GM18868 (cell line): Measurements from ENCODE around the gene RAD17.
"Not testable (repeated sequence)": the region's sequence is repeated elsewhere in the genome, so short reads cannot be mapped to it uniquely, and the experiment has no call there.

Source experiments
- ATAC-seq: cut with Tn5 transposase; IDR thresholded peaks from one replicate; pipeline ENCODE4 v1.9.1; 2021; ENCODE audit warnings: mild to moderate bottlenecking, moderate library complexity; ENCODE audit not compliant: unreplicated experiment

RAD17 gene

DNA sequence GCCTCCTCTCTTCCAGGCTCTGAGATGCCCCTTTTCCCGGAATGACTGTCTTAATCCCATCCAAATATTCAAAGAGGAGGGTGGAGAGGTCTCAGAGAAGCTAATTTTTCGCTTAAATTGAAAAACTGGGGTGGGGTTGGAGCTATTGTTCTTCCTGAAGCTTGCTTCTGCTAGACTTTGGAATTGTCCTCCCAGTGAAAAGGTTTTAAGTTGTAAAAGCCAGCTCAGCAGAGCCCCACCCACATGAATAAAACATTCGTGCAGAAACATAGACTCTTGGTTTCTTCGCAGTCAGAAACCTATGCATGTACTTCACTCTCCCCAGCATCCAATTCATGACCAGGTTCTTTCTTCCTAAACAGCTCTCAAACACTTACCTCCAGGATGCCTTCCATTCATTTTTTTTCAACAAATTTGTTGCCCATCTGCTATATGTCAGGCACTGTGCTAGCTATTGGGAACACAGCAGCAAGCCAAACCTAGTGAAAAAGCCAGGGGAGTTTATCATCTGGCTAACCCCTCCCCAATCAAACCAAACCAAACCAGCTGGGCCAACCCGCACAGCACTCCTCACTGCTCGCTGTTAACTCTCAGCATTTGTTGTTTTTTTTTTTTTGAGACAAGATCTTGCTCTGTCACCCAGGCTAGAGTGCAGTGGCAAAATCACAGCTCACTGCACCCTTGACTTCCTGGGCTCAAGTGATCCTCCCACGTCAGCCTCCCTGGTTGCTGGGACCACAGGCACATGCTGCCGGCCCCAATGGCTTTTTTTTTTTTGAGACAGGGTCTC lies 85.0 kb downstream of the RAD17 start:
- ATAC-seq, result no peak

DNA sequence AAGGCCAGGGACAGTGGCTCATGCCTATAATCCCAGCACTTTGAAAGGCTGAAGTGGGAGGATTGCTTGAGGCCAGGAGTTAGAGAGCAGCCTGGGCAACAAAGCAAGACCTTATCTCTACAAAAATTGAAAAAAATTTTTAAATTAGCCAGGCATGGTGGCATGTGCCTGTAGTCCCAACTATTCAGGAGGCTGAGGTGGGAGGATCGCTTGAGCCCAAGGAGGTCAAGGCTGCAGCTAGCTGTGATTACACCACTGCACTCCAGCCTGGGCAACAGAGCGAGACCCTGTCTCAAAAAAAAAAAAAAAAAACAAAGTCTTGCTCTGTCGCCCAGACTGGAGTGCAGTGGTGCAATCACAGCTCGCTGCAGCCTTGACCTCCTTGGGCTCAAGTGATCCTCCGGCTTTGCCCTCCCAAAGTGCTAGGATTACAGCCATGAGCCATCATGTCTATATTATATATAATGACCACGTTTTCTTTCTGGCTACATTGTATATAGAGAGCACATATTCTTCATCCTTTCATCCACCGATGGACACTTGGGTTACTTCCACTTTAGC lies 85.9 kb downstream of the RAD17 start:
- not testable (repeated sequence) for ATAC-seq

DNA sequence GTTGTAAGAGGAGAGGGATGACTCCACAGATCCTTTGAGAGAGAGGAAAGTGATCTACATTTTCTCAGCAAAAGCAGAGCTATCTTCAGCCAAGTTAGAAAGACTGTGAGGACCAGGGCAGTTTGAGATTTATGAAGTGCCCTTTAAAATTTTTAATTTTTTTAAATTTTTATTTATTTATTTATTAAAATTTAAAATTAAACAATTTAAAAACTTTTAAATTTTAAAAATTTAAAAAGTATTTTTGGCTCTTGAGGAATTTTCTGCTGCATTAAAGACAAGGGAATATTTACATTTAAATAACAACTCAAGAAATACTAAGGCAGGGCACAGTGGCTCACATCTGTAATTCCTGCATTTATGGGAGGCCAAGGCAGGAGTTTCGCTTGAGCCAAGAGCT lies 92.6 kb downstream of the RAD17 start:
- no peak for ATAC-seq
